Thyroid gland (tissue), 4 donors: ENCODE results near the gene ARHGEF4. TPM values are rescaled to one million over a fixed set of nuclear protein-coding genes. Genes with fewer than 3 reads are reported as not detected.

ENCODE experiments used
- DNase-seq, 2 donors: peaks; one replicate each; pipeline ENCODE4 v3.0.0-alpha.2; 2019
- H3K27ac ChIP-seq, 3 donors: fragments of 200-600 bp; sonication (generic); 1 replicate in 2 of 3; 2 replicates in 1 of 3; pipeline ENCODE4 v1.5.1; 2016 to 2019; ENCODE audit warnings: mild to moderate bottlenecking in 1 of 3, moderate library complexity in 1 of 3
- H3K27me3 ChIP-seq: fragments of 200-600 bp; sonication (generic); one replicate; pipeline ENCODE4 v1.5.1; 2019
- H3K36me3 ChIP-seq, 2 donors: fragments of 200-600 bp; sonication (generic); one replicate each; pipeline ENCODE4 v1.5.1; 2016 to 2019
- H3K4me1 ChIP-seq, 2 donors: fragments of 200-600 bp; sonication (generic); one replicate each; pipeline ENCODE4 v1.5.1; 2017 to 2019
- H3K4me3 ChIP-seq, 3 donors: fragments of 200-600 bp; sonication (generic); replicated peaks in 1 of 3; 1 replicate in 2 of 3; 2 replicates in 1 of 3; pipeline ENCODE4 v1.5.1; 2016; ENCODE audit warnings: mild to moderate bottlenecking in 1 of 3
- H3K9me3 ChIP-seq: fragments of 200-600 bp; sonication (generic); one replicate; pipeline ENCODE4 v1.5.1; 2017
- POLR2A ChIP-seq, 2 donors: fragments of 450-650 bp; IDR thresholded peaks; one replicate each; pipeline ENCODE4 v1.6.1; 2017; ENCODE audit warnings: antibody characterized with exemption in 2 of 2, mild to moderate bottlenecking in 2 of 2, moderate library complexity in 1 of 2
- WGBS, 2 donors: methylation state at CpG; one replicate each; pipeline ENCODE4 v1.1.5; 2017; 5-methylcytosine and 5-hydroxymethylcytosine counted together
- intact Hi-C: fragments of 100-400 bp; cut with DNase I; formaldehyde crosslinking; loops from one replicate; pipeline ENCODE4 v1.15.1; 2023
- total RNA-seq, 4 donors: library from RNA; depleted of rRNA; stranded (reverse); fragments of >200 nt; gene quantifications; one replicate each; pipeline ENCODE4 v1.2.3, GENCODE V29; 2016
- TF ChIP-seq, protein P1 (sequence below), 6 experiments: fragments of 200-600 bp in 3 of 6; fragments of 450-650 bp in 3 of 6; sonication (generic) in 3 of 6; IDR thresholded peaks; one replicate each; pipeline ENCODE4 v1.5.1; 2016 to 2019; ENCODE audit warnings: antibody characterized with exemption in 6 of 6, mild to moderate bottlenecking in 2 of 6, inconsistent platforms in 1 of 6, moderate library complexity in 1 of 6

The ARHGEF4 gene
- total RNA-seq, 4 donors from 2014 or later: 15.6 to 24.3 (median 22.5) TPM

DNA sequence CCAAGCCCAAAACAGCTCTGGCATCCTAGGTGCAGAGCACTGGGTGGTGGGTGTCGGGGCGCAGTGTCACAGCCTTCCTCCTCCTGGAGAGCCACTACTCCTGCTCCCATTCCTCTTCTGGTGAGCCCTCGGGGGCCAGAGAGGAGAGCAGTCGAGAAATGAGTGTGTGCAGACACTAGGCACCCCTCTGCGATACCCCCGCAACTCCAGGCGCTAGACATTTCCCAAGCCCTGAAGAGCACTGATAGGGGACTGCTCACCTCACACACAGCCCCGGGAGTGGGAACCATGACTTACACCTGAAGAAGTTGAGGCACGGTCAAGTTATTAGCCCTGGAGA, 202.4 kb downstream of the ARHGEF4 start:
- H3K36me3 ChIP-seq: no peaks in the 10 kb centered on the region
- H3K27ac ChIP-seq: no peak overlapping the region
- no peaks in the 10 kb centered on the region for H3K9me3 ChIP-seq
- TF ChIP-seq, protein P1, sequence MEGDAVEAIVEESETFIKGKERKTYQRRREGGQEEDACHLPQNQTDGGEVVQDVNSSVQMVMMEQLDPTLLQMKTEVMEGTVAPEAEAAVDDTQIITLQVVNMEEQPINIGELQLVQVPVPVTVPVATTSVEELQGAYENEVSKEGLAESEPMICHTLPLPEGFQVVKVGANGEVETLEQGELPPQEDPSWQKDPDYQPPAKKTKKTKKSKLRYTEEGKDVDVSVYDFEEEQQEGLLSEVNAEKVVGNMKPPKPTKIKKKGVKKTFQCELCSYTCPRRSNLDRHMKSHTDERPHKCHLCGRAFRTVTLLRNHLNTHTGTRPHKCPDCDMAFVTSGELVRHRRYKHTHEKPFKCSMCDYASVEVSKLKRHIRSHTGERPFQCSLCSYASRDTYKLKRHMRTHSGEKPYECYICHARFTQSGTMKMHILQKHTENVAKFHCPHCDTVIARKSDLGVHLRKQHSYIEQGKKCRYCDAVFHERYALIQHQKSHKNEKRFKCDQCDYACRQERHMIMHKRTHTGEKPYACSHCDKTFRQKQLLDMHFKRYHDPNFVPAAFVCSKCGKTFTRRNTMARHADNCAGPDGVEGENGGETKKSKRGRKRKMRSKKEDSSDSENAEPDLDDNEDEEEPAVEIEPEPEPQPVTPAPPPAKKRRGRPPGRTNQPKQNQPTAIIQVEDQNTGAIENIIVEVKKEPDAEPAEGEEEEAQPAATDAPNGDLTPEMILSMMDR (IDR thresholded peaks at IDR 0.05): no peak
- no peak overlapping the region for H3K4me3 ChIP-seq
- 94 to 96% methylated on average over 7 to 8 of the region's 9 CpGs for WGBS, 2 donors
- H3K4me1 ChIP-seq: peaks cover 15 to 82% of the 10 kb centered on the region in 2 donors
- intact Hi-C loops: no loop called here
- DNase-seq: no peak
- H3K27me3 ChIP-seq: no peaks in the 10 kb centered on the region

DNA sequence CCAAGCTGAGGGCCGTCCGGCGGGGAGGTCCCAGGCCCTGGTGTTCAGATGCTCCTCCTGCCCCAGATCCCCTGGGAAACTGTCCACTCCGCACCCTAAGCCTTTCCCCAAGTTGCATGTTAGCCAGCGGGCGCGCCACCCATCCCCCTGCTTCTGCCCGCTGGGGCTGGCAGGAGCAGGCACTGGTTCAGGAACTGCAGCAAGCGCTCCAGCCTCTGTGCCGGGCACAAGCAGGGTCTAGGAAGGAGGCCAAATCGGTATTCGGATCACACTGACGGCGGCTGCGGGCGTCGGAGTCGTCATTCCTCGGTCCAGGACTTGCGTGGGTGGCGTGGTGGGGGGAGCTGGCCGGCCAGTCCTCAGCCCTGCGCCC, 202.8 kb downstream of the ARHGEF4 start:
- TF ChIP-seq, protein P1 (IDR thresholded peaks at IDR 0.05): no peak
- TF ChIP-seq POLR2A (IDR thresholded peaks at IDR 0.05): no peak
- H3K27ac ChIP-seq: no peak overlapping the region
- H3K4me3 ChIP-seq: no peak overlapping the region
- no peaks in the 10 kb centered on the region for H3K36me3 ChIP-seq
- intact Hi-C loops: no loop called here
- H3K27me3 ChIP-seq: no peaks in the 10 kb centered on the region
- peaks cover 10 to 78% of the 10 kb centered on the region in 2 donors for H3K4me1 ChIP-seq
- 90 to 100% methylated on average over 2 of the region's 23 CpGs for WGBS, 2 donors
- no peak for DNase-seq
- no peaks in the 10 kb centered on the region for H3K9me3 ChIP-seq

DNA sequence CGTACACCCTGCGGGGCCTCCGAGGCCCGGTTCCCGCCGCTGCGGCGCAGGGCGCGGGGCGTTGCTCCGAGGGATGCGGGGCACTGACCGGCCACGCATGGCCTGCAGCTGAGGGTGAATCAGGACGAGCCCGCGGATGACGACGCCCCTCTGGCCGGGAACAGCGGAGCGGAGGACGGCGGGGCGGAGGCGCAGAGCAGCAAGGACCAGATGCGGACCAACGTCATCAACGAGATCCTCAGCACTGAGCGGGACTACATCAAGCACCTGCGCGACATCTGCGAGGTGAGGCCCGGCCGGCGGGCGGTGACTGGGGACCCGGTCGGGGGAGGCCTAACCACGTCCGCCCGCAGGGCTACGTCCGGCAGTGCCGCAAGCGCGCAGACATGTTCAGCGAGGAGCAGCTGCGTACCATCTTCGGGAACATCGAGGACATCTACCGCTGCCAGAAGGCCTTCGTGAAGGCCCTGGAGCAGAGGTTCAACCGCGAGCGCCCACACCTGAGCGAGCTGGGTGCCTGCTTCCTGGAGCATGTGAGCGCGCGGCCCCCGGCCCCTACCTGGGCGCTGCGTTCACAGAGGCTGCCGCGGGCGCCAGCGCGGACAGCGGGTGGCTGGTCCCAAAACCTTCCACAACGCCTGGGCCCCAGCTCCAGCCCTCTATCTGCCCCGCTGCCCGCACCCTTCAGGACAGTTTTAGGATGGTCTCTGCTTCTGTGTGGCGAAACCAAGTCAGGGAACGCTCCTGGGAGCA, 203.4 kb downstream of the ARHGEF4 start:
- Histone ChIP-seq H3K27ac (peak overlapping the region in 1 of 3 donors; percentile 63), H3K27me3 (no peaks in the 10 kb centered on the region), H3K36me3 (no peaks in the 10 kb centered on the region), H3K9me3 (no peaks in the 10 kb centered on the region), H3K4me3 (no peak overlapping the region), H3K4me1 (peaks cover 9 to 77% of the 10 kb centered on the region in 2 donors)
- TF ChIP-seq, protein P1 (IDR thresholded peaks at IDR 0.05): no peak
- no peak for TF ChIP-seq POLR2A (IDR thresholded peaks at IDR 0.05)
- intact Hi-C loops: no loop called here
- 57 to 89% methylated on average over 10 to 31 of the region's 75 CpGs for WGBS, 2 donors
- peak in 1 of 2 donors; percentile 44 for DNase-seq

DNA sequence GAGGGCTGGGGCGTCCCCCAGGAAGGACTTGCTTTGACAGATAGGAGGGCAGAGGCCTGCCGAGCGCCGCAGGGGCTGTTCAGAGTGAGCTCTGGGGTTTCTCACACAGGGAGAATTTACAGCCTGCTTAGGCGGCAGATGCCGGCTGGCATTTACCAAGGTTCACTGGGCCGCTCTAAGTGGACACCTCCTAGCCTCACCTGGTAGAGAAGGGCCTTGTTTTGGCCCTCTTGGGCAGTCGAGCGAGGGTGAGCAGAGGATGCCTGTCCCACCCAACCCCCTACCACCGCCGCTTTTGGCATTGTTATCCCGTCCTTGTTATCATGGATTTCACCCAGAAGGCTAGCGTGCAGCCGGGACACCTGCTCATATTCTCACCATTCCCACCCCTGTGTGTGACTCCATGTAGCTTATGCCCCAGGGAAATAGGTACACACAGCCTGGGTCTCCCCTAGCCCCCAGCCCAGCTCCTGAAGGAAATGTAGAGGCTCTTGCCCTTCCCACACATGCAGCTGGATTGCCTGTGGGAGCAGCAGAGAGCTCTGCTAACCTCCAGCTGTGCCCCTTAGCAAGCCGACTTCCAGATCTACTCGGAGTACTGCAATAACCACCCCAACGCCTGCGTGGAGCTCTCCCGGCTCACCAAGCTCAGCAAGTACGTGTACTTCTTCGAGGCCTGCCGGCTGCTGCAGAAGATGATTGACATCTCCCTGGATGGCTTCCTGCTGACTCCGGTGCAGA, 204.1 kb downstream of the ARHGEF4 start:
- TF ChIP-seq POLR2A (IDR thresholded peaks at IDR 0.05): no peak
- TF ChIP-seq, protein P1 (IDR thresholded peaks at IDR 0.05): peak in 2 of 6 experiments; percentile 29 to 43
- Histone ChIP-seq H3K27ac (peak overlapping the region in 1 of 3 donors; percentile 63), H3K4me1 (peaks cover 9 to 69% of the 10 kb centered on the region in 2 donors), H3K9me3 (no peaks in the 10 kb centered on the region), H3K4me3 (no peak overlapping the region), H3K27me3 (no peaks in the 10 kb centered on the region), H3K36me3 (no peaks in the 10 kb centered on the region)
- intact Hi-C loops: no loop called here
- 50 to 60% methylated on average over 17 to 22 of the region's 23 CpGs for WGBS, 2 donors
- peak; percentile 72 to 84 for DNase-seq
